IMR-90 (cell line): ENCODE measurements around the gene PRMT1. TPM values are rescaled to one million over a fixed set of nuclear protein-coding genes. Genes with fewer than 3 reads are reported as not detected.

Experiments
- ATAC-seq: fragments of 200-7000 bp; cut with Tn5 transposase; 2 replicates; pipeline ENCODE4 v1.9.1; 2020; ENCODE audit warnings: low read depth, mild to moderate bottlenecking, moderate library complexity
- BruUV-seq: library from RNA; stranded (reverse); fragments of 400-500 nt; replicated peaks from 2 replicates; lab custom pipeline; 2021; lab: Mats Ljungman, UMichigan
- CTCF ChIA-PET: fragments of 300-600 bp; formaldehyde crosslinking; extraction: SDS; loops from one replicate; lab custom pipeline; 2021; ENCODE audit warnings: antibody characterized with exemption; lab: Yijun Ruan, JAX
- POLR2A ChIA-PET: fragments of 300-600 bp; sonication (Branson Sonifier 250); formaldehyde crosslinking; loops from one replicate; lab custom pipeline; 2022; ENCODE audit warnings: antibody characterized with exemption; ENCODE audit not compliant: unreplicated experiment; lab: Charles Lee
- DNase-seq: peaks from one replicate; pipeline ENCODE4 v3.0.0; 2013
- H2AFZ ChIP-seq: replicated peaks from 2 replicates; pipeline ENCODE3; 2013; ENCODE audit warnings: low read length, mild to moderate bottlenecking; ENCODE audit not compliant: poor library complexity
- H2AK5ac ChIP-seq: 2 replicates; pipeline ENCODE4 v1.6.1; 2013; ENCODE audit warnings: low read depth, low read length, inconsistent platforms
- H2AK9ac ChIP-seq: replicated peaks from 2 replicates; pipeline ENCODE3; 2013; ENCODE audit warnings: mild to moderate bottlenecking, low read depth, low read length, moderate library complexity; ENCODE audit not compliant: poor library complexity
- H2BK120ac ChIP-seq: 2 replicates; pipeline ENCODE4 v1.6.1; 2013; ENCODE audit warnings: low read depth, low read length, inconsistent platforms
- H2BK15ac ChIP-seq: 3 replicates; pipeline ENCODE4 v1.6.1; 2013; ENCODE audit warnings: low read depth, low read length, inconsistent platforms
- H2BK20ac ChIP-seq: 2 replicates; pipeline ENCODE4 v1.6.1; 2013; ENCODE audit warnings: low read depth, mild to moderate bottlenecking, inconsistent platforms, low read length, moderate library complexity
- H2BK5ac ChIP-seq: 2 replicates; pipeline ENCODE4 v1.6.1; 2013; ENCODE audit warnings: mild to moderate bottlenecking, low read depth, low read length, inconsistent platforms; ENCODE audit not compliant: poor library complexity, severe bottlenecking
- H3K14ac ChIP-seq: replicated peaks from 2 replicates; pipeline ENCODE4 v1.6.1; 2013; ENCODE audit warnings: low read depth, low read length, inconsistent platforms
- H3K18ac ChIP-seq: 2 replicates; pipeline ENCODE4 v1.6.1; 2013; ENCODE audit warnings: low read depth, low read length, control low read depth
- H3K23ac ChIP-seq: 2 replicates; pipeline ENCODE4 v1.6.1; 2013; ENCODE audit warnings: low read depth, low read length, inconsistent platforms
- H3K27ac ChIP-seq: 2 replicates; pipeline ENCODE4 v1.5.1; 2013; ENCODE audit warnings: mild to moderate bottlenecking, control low read depth, low read length; ENCODE audit not compliant: insufficient read depth
- H3K27me3 ChIP-seq: 2 replicates; pipeline ENCODE4 v1.6.1; 2013; ENCODE audit warnings: low read length; ENCODE audit not compliant: control insufficient read depth, insufficient read depth
- H3K36me3 ChIP-seq: 2 replicates; pipeline ENCODE4 v1.6.1; 2013; ENCODE audit warnings: low read length, mixed read lengths; ENCODE audit not compliant: control insufficient read depth, insufficient read depth
- H3K4ac ChIP-seq: 2 replicates; pipeline ENCODE4 v1.6.1; 2013; ENCODE audit warnings: low read depth, low read length, inconsistent platforms
- H3K4me1 ChIP-seq: 2 replicates; pipeline ENCODE4 v1.6.1; 2013; ENCODE audit warnings: low read length, mixed read lengths; ENCODE audit not compliant: control insufficient read depth, insufficient read depth
- H3K4me2 ChIP-seq: 2 replicates; pipeline ENCODE4 v1.6.1; 2013; ENCODE audit warnings: low read depth, mild to moderate bottlenecking, control low read depth, low read length, moderate library complexity
- H3K4me3 ChIP-seq: 2 replicates; pipeline ENCODE4 v1.5.1; 2013; ENCODE audit warnings: low read depth, mild to moderate bottlenecking, control low read depth, low read length, moderate library complexity; ENCODE audit not compliant: insufficient read depth
- H3K56ac ChIP-seq: 2 replicates; pipeline ENCODE4 v1.6.1; 2013; ENCODE audit warnings: low read length, inconsistent platforms; ENCODE audit not compliant: insufficient read depth; ENCODE audit errors: extremely low read depth
- H3K79me1 ChIP-seq, 2 experiments: 2 replicates each; pipeline ENCODE4 v1.6.1; 2013; ENCODE audit warnings: low read length in 2 of 2, inconsistent platforms in 1 of 2, low read depth in 1 of 2
- H3K9ac ChIP-seq: 2 replicates; pipeline ENCODE4 v1.6.1; 2013; ENCODE audit warnings: low read depth, low read length, control low read depth
- H3K9me1 ChIP-seq: 2 replicates; pipeline ENCODE4 v1.6.1; 2013; ENCODE audit warnings: low read length, inconsistent platforms; ENCODE audit not compliant: insufficient read depth
- H3K9me3 ChIP-seq: 2 replicates; pipeline ENCODE4 v1.6.1; 2013; ENCODE audit warnings: low read length; ENCODE audit not compliant: control insufficient read depth, insufficient read depth
- H4K20me1 ChIP-seq: 2 replicates; pipeline ENCODE4 v1.6.1; 2013; ENCODE audit warnings: low read length, inconsistent platforms; ENCODE audit not compliant: insufficient read depth
- H4K5ac ChIP-seq: 2 replicates; pipeline ENCODE4 v1.6.1; 2013; ENCODE audit warnings: mild to moderate bottlenecking, low read depth, low read length, control low read depth
- H4K8ac ChIP-seq, 2 experiments: 2 replicates each; pipeline ENCODE4 v1.6.1; 2013; ENCODE audit warnings: low read depth in 2 of 2, low read length in 2 of 2, control low read depth in 1 of 2, inconsistent platforms in 1 of 2
- H4K91ac ChIP-seq: 2 replicates; pipeline ENCODE4 v1.6.1; 2013; ENCODE audit warnings: low read depth, low read length, inconsistent platforms; ENCODE audit not compliant: insufficient read depth
- BHLHE40 ChIP-seq: fragments of 150-350 bp; IDR thresholded peaks from 2 replicates; pipeline ENCODE4 v1.6.1; 2016; ENCODE audit warnings: mild to moderate bottlenecking, low read depth, low read length
- CEBPB ChIP-seq: IDR thresholded peaks from 2 replicates; pipeline ENCODE4 v1.6.1; 2012; ENCODE audit warnings: low read depth, low read length, improper control_type of control experiment
- CHD1 ChIP-seq: IDR thresholded peaks from 2 replicates; pipeline ENCODE4 v1.6.1; 2012; ENCODE audit warnings: low read depth, low read length, improper control_type of control experiment
- FOS ChIP-seq: fragments of 150-350 bp; IDR thresholded peaks from 2 replicates; pipeline ENCODE4 v1.6.1; 2016; ENCODE audit warnings: low read depth, low read length
- MAFK ChIP-seq: IDR thresholded peaks from 2 replicates; pipeline ENCODE4 v1.6.1; 2012; ENCODE audit warnings: low read depth, low read length, improper control_type of control experiment
- MAZ ChIP-seq: IDR thresholded peaks from 2 replicates; pipeline ENCODE4 v1.6.1; 2012; ENCODE audit warnings: low read depth, mild to moderate bottlenecking, low read length, improper control_type of control experiment, moderate library complexity, borderline replicate concordance
- MXI1 ChIP-seq: IDR thresholded peaks from 2 replicates; pipeline ENCODE4 v1.6.1; 2012; ENCODE audit warnings: low read depth, mild to moderate bottlenecking, low read length, moderate library complexity, borderline replicate concordance
- NFE2L2 ChIP-seq: fragments of 150-350 bp; IDR thresholded peaks from 2 replicates; pipeline ENCODE4 v1.6.1; 2016; ENCODE audit warnings: low read depth, mild to moderate bottlenecking, low read length
- POLR2A ChIP-seq: IDR thresholded peaks from 2 replicates; pipeline ENCODE4 v1.6.1; 2012; ENCODE audit warnings: mild to moderate bottlenecking, low read depth, low read length
- RCOR1 ChIP-seq: IDR thresholded peaks from 2 replicates; pipeline ENCODE4 v1.6.1; 2012; ENCODE audit warnings: mild to moderate bottlenecking, low read length, improper control_type of control experiment; ENCODE audit not compliant: insufficient replicate concordance
- RFX5 ChIP-seq: IDR thresholded peaks from 2 replicates; pipeline ENCODE4 v1.8.0; 2012; ENCODE audit warnings: low read depth, mild to moderate bottlenecking, low read length, moderate library complexity
- SMC3 ChIP-seq: fragments of 150-350 bp; IDR thresholded peaks from 2 replicates; pipeline ENCODE4 v1.6.1; 2016; ENCODE audit warnings: low read depth, mild to moderate bottlenecking, antibody characterized with exemption, low read length, moderate library complexity
- WGBS, 2 experiments: methylation state at CpG; one replicate each; pipeline versions ENCODE4 v1.1.5 to v1.1.7; 2013; ENCODE audit warnings: missing lambda C conversion rate in 2 of 2; ENCODE audit not compliant: insufficient read length in 1 of 2; ENCODE audit errors: extremely low coverage in 2 of 2; 5-methylcytosine and 5-hydroxymethylcytosine counted together
- dilution Hi-C: fragments of 300-500 bp; cut with HindIII; formaldehyde crosslinking; loops from one replicate; pipeline ENCODE4 v1.14.3; 2018; ENCODE audit warnings: low sequenced_read_pairs; ENCODE audit not compliant: unreplicated experiment
- in situ Hi-C: fragments of 300-500 bp; cut with MboI; formaldehyde crosslinking; loops from 3 replicates; pipeline ENCODE4 v1.14.3; 2019; ENCODE audit warnings: low sequenced_read_pairs, inconsistent platforms, mixed read lengths
- intact Hi-C: fragments of 100-400 bp; cut with micrococcal nuclease; formaldehyde crosslinking; loops from 2 replicates; pipeline ENCODE4 v1.10.0; 2022
- polyA plus RNA-seq, 3 experiments: library from polyadenylated mRNA; depleted of rRNA; stranded (reverse); fragments of >200 nt; gene quantifications; 2 replicates each; pipeline ENCODE4 v1.2.3, GENCODE V29; 2012; ENCODE audit warnings: low replicate concordance in 1 of 3
- total RNA-seq: library from RNA; depleted of rRNA; stranded (reverse); fragments of >200 nt; gene quantifications from 2 replicates; pipeline ENCODE4 v1.2.3, GENCODE V29; 2012
- TF ChIP-seq, protein P1 (sequence below): fragments of 150-350 bp; IDR thresholded peaks from 2 replicates; pipeline ENCODE4 v1.6.1; 2017; ENCODE audit warnings: mild to moderate bottlenecking, antibody characterized with exemption, low read length, low read depth
- TF ChIP-seq, protein P2 (sequence below): conservative IDR thresholded peaks from 2 replicates; pipeline ENCODE4 v1.5.1; 2012; ENCODE audit warnings: mild to moderate bottlenecking, low read depth, low read length, improper control_type of control experiment
- TF ChIP-seq, protein P3 (sequence below): fragments of 150-350 bp; IDR thresholded peaks from 2 replicates; pipeline ENCODE4 v1.6.1; 2016; ENCODE audit warnings: low read depth, mild to moderate bottlenecking, low read length, moderate library complexity, borderline replicate concordance

The PRMT1 gene
- total and polyA plus RNA-seq, 2 of the 4 experiments (the other 2 are of a cell fraction) = 497 to 840 TPM

DNA sequence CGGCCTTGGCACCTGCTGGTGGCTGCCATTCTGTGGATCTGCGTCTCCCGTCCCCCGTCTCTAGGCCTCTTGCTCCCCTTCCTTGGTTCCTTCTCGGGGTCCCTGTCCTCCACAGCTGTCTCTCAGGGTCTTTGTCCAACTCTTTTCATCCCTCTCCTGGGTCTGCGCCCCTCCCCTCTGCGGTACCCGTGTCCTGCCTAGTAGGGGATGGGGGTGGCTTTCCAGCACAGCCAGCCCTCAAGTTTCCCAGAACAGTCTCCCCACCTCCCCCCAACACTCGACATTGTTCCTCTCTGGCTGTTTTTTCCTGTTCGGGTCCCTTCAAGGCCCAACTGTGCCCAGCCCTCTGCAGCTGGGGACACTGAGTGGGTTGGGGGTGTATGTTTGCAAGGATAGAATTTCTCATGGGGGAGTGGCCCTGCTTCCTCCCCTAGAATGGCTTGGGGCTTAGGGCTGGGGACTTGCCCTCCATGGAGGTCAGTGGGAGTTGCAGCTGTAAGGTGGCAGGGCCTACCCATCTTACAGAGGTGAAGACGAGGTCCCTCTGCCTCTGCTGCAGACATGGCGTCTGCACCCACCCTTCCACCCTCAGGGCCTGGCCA lies 11.6 kb downstream of the PRMT1 start:
- intact Hi-C loops = no loop called here
- POLR2A ChIA-PET = interaction anchor here (1.1 kb wide), 1 partner anchor 48 kb away, joined by 3 read pairs; the partner anchor contains the start of gene RRAS
- no TSS peak for BruUV-seq

More for the DNA sequence above, 11.6 kb downstream of the PRMT1 start:
- no CpG with 5 or more reads among the region's 12 CpGs for WGBS, 2 experiments
- Histone ChIP-seq H3K4me1 (peaks cover 9% of the 10 kb centered on the region), H4K5ac (no peak overlapping the region), H2BK20ac (no peak overlapping the region), H2AFZ (no peak overlapping the region), H3K79me1 (peaks cover 14 to 60% of the 10 kb centered on the region in 2 experiments), H3K27ac (no peak overlapping the region), H4K91ac (no peak overlapping the region), H4K20me1 (peaks cover 25% of the 10 kb centered on the region), H3K18ac (no peak overlapping the region), H3K4me2 (no peak overlapping the region), H3K27me3 (no peaks in the 10 kb centered on the region), H3K36me3 (peaks cover 38% of the 10 kb centered on the region), H3K9me3 (no peaks in the 10 kb centered on the region), H2AK5ac (no peak overlapping the region), H2BK5ac (no peak overlapping the region), H3K23ac (no peak overlapping the region), H3K4me3 (no peak overlapping the region), H3K9ac (no peak overlapping the region), H2AK9ac (peak overlapping the region; percentile 73), H2BK15ac (no peak overlapping the region), H2BK120ac (no peak overlapping the region), H3K56ac (no peak overlapping the region), H3K9me1 (peaks cover 5% of the 10 kb centered on the region; the same call in 1 of the 2 replicates), H4K8ac (no peak overlapping the region), H3K14ac (no peak overlapping the region), H3K4ac (no peak overlapping the region)
- DNase-seq (no peak), ATAC-seq (no peak)
- TF ChIP-seq FOS = no peak
- TF ChIP-seq MXI1 = no peak
- TF ChIP-seq, protein P1, sequence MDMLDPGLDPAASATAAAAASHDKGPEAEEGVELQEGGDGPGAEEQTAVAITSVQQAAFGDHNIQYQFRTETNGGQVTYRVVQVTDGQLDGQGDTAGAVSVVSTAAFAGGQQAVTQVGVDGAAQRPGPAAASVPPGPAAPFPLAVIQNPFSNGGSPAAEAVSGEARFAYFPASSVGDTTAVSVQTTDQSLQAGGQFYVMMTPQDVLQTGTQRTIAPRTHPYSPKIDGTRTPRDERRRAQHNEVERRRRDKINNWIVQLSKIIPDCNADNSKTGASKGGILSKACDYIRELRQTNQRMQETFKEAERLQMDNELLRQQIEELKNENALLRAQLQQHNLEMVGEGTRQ = no peak
- TF ChIP-seq BHLHE40 = no peak
- TF ChIP-seq CHD1 = no peak
- no peak for TF ChIP-seq RCOR1
- TF ChIP-seq, protein P2, sequence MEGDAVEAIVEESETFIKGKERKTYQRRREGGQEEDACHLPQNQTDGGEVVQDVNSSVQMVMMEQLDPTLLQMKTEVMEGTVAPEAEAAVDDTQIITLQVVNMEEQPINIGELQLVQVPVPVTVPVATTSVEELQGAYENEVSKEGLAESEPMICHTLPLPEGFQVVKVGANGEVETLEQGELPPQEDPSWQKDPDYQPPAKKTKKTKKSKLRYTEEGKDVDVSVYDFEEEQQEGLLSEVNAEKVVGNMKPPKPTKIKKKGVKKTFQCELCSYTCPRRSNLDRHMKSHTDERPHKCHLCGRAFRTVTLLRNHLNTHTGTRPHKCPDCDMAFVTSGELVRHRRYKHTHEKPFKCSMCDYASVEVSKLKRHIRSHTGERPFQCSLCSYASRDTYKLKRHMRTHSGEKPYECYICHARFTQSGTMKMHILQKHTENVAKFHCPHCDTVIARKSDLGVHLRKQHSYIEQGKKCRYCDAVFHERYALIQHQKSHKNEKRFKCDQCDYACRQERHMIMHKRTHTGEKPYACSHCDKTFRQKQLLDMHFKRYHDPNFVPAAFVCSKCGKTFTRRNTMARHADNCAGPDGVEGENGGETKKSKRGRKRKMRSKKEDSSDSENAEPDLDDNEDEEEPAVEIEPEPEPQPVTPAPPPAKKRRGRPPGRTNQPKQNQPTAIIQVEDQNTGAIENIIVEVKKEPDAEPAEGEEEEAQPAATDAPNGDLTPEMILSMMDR = no peak
- no peak for TF ChIP-seq SMC3
- no peak for TF ChIP-seq NFE2L2
- TF ChIP-seq CEBPB = no peak
- TF ChIP-seq, protein P3, sequence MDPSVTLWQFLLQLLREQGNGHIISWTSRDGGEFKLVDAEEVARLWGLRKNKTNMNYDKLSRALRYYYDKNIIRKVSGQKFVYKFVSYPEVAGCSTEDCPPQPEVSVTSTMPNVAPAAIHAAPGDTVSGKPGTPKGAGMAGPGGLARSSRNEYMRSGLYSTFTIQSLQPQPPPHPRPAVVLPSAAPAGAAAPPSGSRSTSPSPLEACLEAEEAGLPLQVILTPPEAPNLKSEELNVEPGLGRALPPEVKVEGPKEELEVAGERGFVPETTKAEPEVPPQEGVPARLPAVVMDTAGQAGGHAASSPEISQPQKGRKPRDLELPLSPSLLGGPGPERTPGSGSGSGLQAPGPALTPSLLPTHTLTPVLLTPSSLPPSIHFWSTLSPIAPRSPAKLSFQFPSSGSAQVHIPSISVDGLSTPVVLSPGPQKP = no peak
- no peak for TF ChIP-seq POLR2A
- no peak for TF ChIP-seq MAFK
- TF ChIP-seq RFX5 = no peak
- TF ChIP-seq MAZ = no peak
- CTCF ChIA-PET = interaction anchor here (1.3 kb wide), 1 partner anchor 8 kb away, joined by 5 read pairs; no protein-coding TSS in a partner anchor
- dilution Hi-C loops = no loop called here
- in situ Hi-C loops = loop anchor here (10.0 kb wide), 1 partner anchor 166 kb away; the partner anchor contains the start of gene PTOV1
